Heart right ventricle (tissue), 16 donors: ENCODE measurements around the gene TMEM114. TPM values are rescaled to one million over a fixed set of nuclear protein-coding genes. Genes with fewer than 3 reads are reported as not detected.

Experiments used
- ATAC-seq, 8 donors: fragments of 200-7000 bp; cut with Tn5 transposase; one replicate each; pipeline ENCODE4 v1.9.1; 2020; ENCODE audit warnings: mild to moderate bottlenecking in 8 of 8, moderate library complexity in 8 of 8, moderate number of reproducible peaks in 1 of 8
- DNase-seq, 2 donors: peaks; one replicate each; pipeline ENCODE4 v3.0.0-alpha.2; 2020
- H3K27ac ChIP-seq, 10 donors: fragments of 200-600 bp; sonication (generic) in 2 of 10; one replicate each; pipeline versions ENCODE4 v1.5.0 to v1.8.0; 2020 to 2022; ENCODE audit warnings: mild to moderate bottlenecking in 3 of 10
- H3K27me3 ChIP-seq, 7 donors: fragments of 200-600 bp; one replicate each; pipeline ENCODE4 v1.8.0; 2021 to 2022; ENCODE audit warnings: mild to moderate bottlenecking in 2 of 7
- H3K36me3 ChIP-seq, 9 donors: fragments of 200-600 bp; sonication (generic) in 1 of 9; one replicate each; pipeline versions ENCODE4 v1.5.0 to v1.8.0; 2020 to 2022; ENCODE audit warnings: mild to moderate bottlenecking in 2 of 9
- H3K4me1 ChIP-seq, 9 donors: fragments of 200-600 bp; sonication (generic) in 1 of 9; one replicate each; pipeline versions ENCODE4 v1.5.0 to v1.8.0; 2020 to 2022; ENCODE audit warnings: mild to moderate bottlenecking in 4 of 9
- H3K4me3 ChIP-seq, 10 donors: fragments of 200-600 bp; sonication (generic) in 2 of 10; one replicate each; pipeline versions ENCODE4 v1.5.0 to v1.8.0; 2020 to 2022; ENCODE audit warnings: mild to moderate bottlenecking in 7 of 10, moderate library complexity in 2 of 10
- H3K9me3 ChIP-seq, 11 donors: fragments of 200-600 bp in 10 of 11; sonication (generic) in 2 of 11; one replicate each; pipeline versions ENCODE4 v1.5.0 to v1.8.0; 2013 to 2022; ENCODE audit warnings: mild to moderate bottlenecking in 2 of 11, control low read depth in 1 of 11, moderate library complexity in 1 of 11
- WGBS, 2 donors: extraction: QIAGEN DNeasy Blood & Tissue Kit; methylation state at CpG; one replicate each; pipeline ENCODE4 v1.1.7; 2013; ENCODE audit warnings: inconsistent platforms in 1 of 2; 5-methylcytosine and 5-hydroxymethylcytosine counted together
- intact Hi-C, 10 donors: fragments of 100-400 bp; cut with DNase I; formaldehyde crosslinking; loops; one replicate each; pipeline versions ENCODE4 v1.11.1 to v1.14.2; 2022
- polyA plus RNA-seq, 2 donors: library from polyadenylated mRNA; stranded (reverse); fragments of 200-250 nt; gene quantifications; one replicate each; pipeline ENCODE4 v1.2.3, GENCODE V29; 2013
- total RNA-seq, 10 donors: library from RNA; stranded (reverse); fragmentation: NEBNext Ultra II Directional in 3 of 10; extraction: Animal tissue kit (Norgen Biotek cat#: 25700) in 3 of 10; gene quantifications; one replicate each; pipeline versions ENCODE4 v1.2.1 to v1.2.4, GENCODE V29; 2021 to 2023
- TF ChIP-seq, protein P1 (sequence below), 9 donors: fragments of 200-600 bp; sonication (generic) in 2 of 9; IDR thresholded peaks; one replicate each; pipeline versions ENCODE4 v1.5.0 to v1.8.0; 2021 to 2022; ENCODE audit warnings: antibody characterized with exemption in 9 of 9, mild to moderate bottlenecking in 5 of 9, moderate library complexity in 1 of 9
- donor health status: Arrhythmogenic right ventricular cardiomyopathy.
- donor health status: ischemic (EF 13 %, LVEDD 7.1; RV severe dilation, severe dysfunction).
- donor health status: healthy with polysubstance abuse.
- donor health status: DM: no; HTN: yes; CAD: no.
- donor health status: DM: no; HTN: no; CAD: no.
- donor health status: ischemic (EF 25% LVEDD 6.9; RV normal size, moderate dysfunction).
- donor health status: ischemic (EF 25% LVEDD 5.7; RV mildly dilated, moderate dysfunction).
- donor health status: healthy.
- donor health status: DM: yes; HTN: yes; CAD: no.
- donor health status: Ischemic cardiomyopathy.
- donor health status: ischemic (EF 35%, LVEDD 5.7; RV mildly dilated, moderate dysfunction).
- donor health status: nonischemic (EF 11% LVEDD 7.7; RV severe dilation, severe dysfunction).
- donor health status: DM: yes; HTN: yes; CAD: no.
- donor health status: PGD.
- donor health status: ischemic (EF 29% LVEDD 5.4; RV normal size, mild dysfunction).
- donor health status: nonischemic (EF 23%, LVEDD 6.1; RV moderate dilation, normal function).

The TMEM114 gene
- total and polyA plus RNA-seq, 12 donors: 0.34 to 0.37 TPM; not detected in 10

DNA sequence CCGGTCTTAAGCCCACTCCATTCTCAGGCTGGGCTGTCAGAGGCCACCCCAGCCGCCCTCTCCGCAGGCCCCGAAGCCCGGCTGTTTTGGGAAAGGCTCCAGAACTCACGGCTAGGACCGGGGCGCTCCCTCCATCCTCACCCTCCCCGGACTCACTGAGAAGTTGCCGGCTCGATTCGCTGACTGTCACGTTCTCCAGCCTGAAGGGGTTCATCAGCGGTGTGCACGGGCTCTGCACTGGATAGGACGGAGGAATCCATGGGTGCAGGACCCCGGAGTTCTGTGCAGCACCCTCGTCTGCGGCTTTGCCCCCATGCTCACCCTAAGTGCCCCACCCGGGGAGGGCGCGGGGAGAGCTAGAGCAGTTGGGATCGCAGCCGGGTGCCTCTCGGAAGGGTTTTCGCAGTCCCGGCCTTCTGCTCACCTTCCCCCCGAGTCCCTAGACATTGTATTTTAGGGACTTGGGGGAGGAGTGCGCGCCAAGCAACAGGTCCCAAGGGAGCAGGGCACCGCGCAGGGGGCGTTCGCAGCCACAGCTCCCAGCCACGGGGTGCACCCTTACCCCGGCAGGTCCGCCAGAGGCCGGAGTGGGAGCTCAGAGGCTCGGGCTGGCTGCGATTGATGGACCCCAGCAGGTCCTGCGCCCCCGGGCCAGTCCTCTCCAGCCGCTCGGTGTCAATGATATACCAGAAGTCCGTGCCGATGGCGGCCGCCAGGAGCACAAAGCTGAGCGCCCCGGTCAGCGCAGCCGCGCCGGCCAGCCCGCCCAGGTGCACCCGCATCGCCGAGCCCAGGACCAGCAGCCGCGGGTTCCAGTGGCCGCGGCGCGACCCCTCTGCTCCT is 1.0 kb downstream of the TMEM114 start:
- Histone ChIP-seq H3K27ac (no peak overlapping the region), H3K9me3 (no peaks in the 10 kb centered on the region), H3K4me1 (peaks cover 0 to 16% (median 6%) of the 10 kb centered on the region in 9 donors), H3K4me3 (peak overlapping the region in 8 of 10 donors; percentile 7 to 41 (median 32)), H3K27me3 (peaks cover 12 to 66% (median 62%) of the 10 kb centered on the region in 7 donors), H3K36me3 (no peaks in the 10 kb centered on the region)
- DNase-seq (no peak), ATAC-seq (peak in 2 of 8 donors; percentile 18 to 19)
- intact Hi-C loops: no loop called here
- 1% methylated on average over 53 to 64 of the region's 64 CpGs for WGBS, 2 donors
- TF ChIP-seq, protein P1, sequence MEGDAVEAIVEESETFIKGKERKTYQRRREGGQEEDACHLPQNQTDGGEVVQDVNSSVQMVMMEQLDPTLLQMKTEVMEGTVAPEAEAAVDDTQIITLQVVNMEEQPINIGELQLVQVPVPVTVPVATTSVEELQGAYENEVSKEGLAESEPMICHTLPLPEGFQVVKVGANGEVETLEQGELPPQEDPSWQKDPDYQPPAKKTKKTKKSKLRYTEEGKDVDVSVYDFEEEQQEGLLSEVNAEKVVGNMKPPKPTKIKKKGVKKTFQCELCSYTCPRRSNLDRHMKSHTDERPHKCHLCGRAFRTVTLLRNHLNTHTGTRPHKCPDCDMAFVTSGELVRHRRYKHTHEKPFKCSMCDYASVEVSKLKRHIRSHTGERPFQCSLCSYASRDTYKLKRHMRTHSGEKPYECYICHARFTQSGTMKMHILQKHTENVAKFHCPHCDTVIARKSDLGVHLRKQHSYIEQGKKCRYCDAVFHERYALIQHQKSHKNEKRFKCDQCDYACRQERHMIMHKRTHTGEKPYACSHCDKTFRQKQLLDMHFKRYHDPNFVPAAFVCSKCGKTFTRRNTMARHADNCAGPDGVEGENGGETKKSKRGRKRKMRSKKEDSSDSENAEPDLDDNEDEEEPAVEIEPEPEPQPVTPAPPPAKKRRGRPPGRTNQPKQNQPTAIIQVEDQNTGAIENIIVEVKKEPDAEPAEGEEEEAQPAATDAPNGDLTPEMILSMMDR (IDR thresholded peaks at IDR 0.05): no peak

DNA sequence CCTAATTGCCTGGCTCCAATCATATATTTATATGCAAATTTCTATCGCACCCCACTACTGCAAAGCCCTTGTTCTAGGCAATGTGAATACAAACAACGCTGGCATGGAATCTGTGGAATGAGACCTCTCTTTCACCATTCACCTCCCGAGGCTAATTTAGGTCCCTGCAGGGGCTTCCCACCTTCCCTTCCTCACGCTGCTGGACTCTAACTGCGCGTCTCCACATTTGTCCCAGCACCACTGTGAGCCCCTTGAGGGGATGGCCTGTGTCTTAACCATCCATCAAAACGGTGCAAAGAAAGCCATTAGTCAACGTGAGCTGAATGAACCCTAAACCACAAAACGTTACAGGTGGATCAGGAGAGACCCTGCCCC is 1.6 kb downstream of the TMEM114 start:
- Histone ChIP-seq H3K27me3 (peaks cover 12 to 64% (median 61%) of the 10 kb centered on the region in 7 donors), H3K36me3 (no peaks in the 10 kb centered on the region), H3K27ac (no peak overlapping the region), H3K4me3 (peak overlapping the region in 1 of 10 donors; percentile 32), H3K4me1 (peaks cover 0 to 16% (median 6%) of the 10 kb centered on the region in 9 donors), H3K9me3 (no peaks in the 10 kb centered on the region)
- ATAC-seq (no peak), DNase-seq (no peak)
- intact Hi-C loops: no loop called here
- TF ChIP-seq, protein P1 (IDR thresholded peaks at IDR 0.05): no peak
- WGBS, 2 donors: 1% methylated on average over 9 of the region's 9 CpGs

DNA sequence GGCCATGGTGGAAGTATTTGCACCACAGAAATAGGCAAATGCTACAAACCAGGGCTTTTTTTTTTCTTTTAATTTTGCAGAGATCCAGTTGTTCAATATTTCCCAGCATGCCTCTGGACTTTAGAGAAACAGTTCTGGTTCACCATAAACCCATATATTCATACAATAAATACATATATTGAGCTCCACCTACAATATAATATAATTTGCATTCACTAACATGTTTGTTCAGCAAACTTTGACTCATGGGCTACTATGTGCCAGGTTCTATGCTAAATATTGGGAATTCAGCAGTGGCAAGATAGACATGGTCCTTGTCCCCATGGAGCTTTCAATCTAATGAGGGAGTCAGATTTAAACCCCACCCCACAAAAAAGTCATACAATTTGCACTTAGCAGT is 3.2 kb downstream of the TMEM114 start:
- Histone ChIP-seq H3K4me3 (no peak overlapping the region), H3K27me3 (peaks cover 12 to 52% (median 48%) of the 10 kb centered on the region in 7 donors), H3K4me1 (peaks cover 0 to 16% (median 6%) of the 10 kb centered on the region in 9 donors), H3K9me3 (no peaks in the 10 kb centered on the region), H3K36me3 (no peaks in the 10 kb centered on the region), H3K27ac (no peak overlapping the region)
- ATAC-seq (no peak), DNase-seq (no peak)
- intact Hi-C loops: no loop called here
- TF ChIP-seq, protein P1 (IDR thresholded peaks at IDR 0.05): no peak

DNA sequence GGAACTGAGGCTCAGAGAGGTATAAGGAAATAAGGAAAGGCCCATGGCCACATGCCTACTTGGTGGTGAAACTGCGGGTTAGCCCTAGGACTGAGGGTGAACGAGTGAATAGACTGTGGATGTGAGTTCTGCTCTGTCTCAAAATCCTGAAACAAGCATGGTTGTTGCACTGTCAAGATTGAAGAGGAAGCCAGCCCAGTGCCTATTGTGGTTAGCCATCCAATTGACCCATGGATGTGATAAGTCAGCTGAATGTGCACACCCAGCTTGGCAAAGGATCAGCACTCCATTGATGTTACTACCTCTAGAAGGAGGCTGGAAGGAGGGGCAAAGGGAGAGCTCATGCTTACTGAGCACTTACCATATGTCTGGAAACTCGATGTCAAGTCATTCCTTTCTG is 4.5 kb downstream of the TMEM114 start:
- intact Hi-C loops: no loop called here
- no peaks in the 10 kb centered on the region for H3K36me3 ChIP-seq
- H3K9me3 ChIP-seq: no peaks in the 10 kb centered on the region
- no peak overlapping the region for H3K27ac ChIP-seq
- peaks cover 0 to 16% (median 6%) of the 10 kb centered on the region in 9 donors for H3K4me1 ChIP-seq
- DNase-seq (no peak), ATAC-seq (no peak)
- WGBS, 2 donors: 72 to 74% methylated on average over 3 of the region's 3 CpGs
- peaks cover 12 to 44% (median 42%) of the 10 kb centered on the region in 7 donors for H3K27me3 ChIP-seq
- no peak overlapping the region for H3K4me3 ChIP-seq
- TF ChIP-seq, protein P1 (IDR thresholded peaks at IDR 0.05): no peak
